Upper lobe of left lung (tissue), 6 donors: ENCODE data around the gene EPYC. TPM values are rescaled to one million over a fixed set of nuclear protein-coding genes. Genes with fewer than 3 reads are reported as not detected.

Experiments
- ATAC-seq, 2 donors: fragments of 200-7000 bp; cut with Tn5 transposase; one replicate each; pipeline ENCODE4 v1.9.1; 2022; ENCODE audit warnings: mild to moderate bottlenecking in 2 of 2, moderate library complexity in 2 of 2; ENCODE audit not compliant: low FRiP score in 2 of 2
- DNase-seq, 2 donors: peaks; one replicate each; pipeline ENCODE4 v3.0.0-alpha.2; 2019 to 2020
- H3K27ac ChIP-seq, 4 donors: fragments of 200-600 bp; sonication (generic); one replicate each; pipeline ENCODE4 v1.5.1; 2016 to 2019
- H3K27me3 ChIP-seq, 4 donors: fragments of 200-600 bp; sonication (generic); one replicate each; pipeline ENCODE4 v1.5.1; 2017 to 2019
- H3K36me3 ChIP-seq, 4 donors: fragments of 200-600 bp; sonication (generic); one replicate each; pipeline ENCODE4 v1.5.1; 2016 to 2019
- H3K4me1 ChIP-seq, 4 donors: fragments of 200-600 bp; sonication (generic); one replicate each; pipeline ENCODE4 v1.5.1; 2018 to 2019
- H3K4me3 ChIP-seq, 4 donors: fragments of 200-600 bp; sonication (generic); one replicate each; pipeline ENCODE4 v1.5.1; 2017 to 2019; ENCODE audit warnings: mild to moderate bottlenecking in 2 of 4, moderate library complexity in 1 of 4
- H3K9me3 ChIP-seq, 4 donors: fragments of 200-600 bp; sonication (generic); one replicate each; pipeline ENCODE4 v1.5.1; 2018 to 2019
- EP300 ChIP-seq, 4 donors: sonication (generic); formaldehyde crosslinking; IDR thresholded peaks; one replicate each; pipeline ENCODE4 v1.5.1; 2017; ENCODE audit warnings: antibody characterized with exemption in 4 of 4, control low read depth in 2 of 4
- POLR2A ChIP-seq, 4 donors: fragments of 450-650 bp; IDR thresholded peaks; one replicate each; pipeline ENCODE4 v1.5.1; 2016 to 2017; ENCODE audit warnings: antibody characterized with exemption in 4 of 4, mild to moderate bottlenecking in 2 of 4
- POLR2AphosphoS5 ChIP-seq, 2 donors: sonication (generic); formaldehyde crosslinking; IDR thresholded peaks; one replicate each; pipeline ENCODE4 v1.5.1; 2017; ENCODE audit warnings: antibody characterized with exemption in 2 of 2
- WGBS, 2 donors: methylation state at CpG; one replicate each; pipeline ENCODE4 v1.1.5; 2017 to 2018; 5-methylcytosine and 5-hydroxymethylcytosine counted together
- total RNA-seq, 6 donors: library from RNA; depleted of rRNA in 4 of 6; stranded (reverse); fragments of >200 nt in 4 of 6; gene quantifications; one replicate each; pipeline versions ENCODE4 v1.1.0 to v1.2.1, GENCODE V29; 2016 to 2021
- TF ChIP-seq, protein P1 (sequence below), 6 experiments: fragments of 450-650 bp in 4 of 6; fragments of 200-600 bp in 2 of 6; sonication (generic) in 2 of 6; IDR thresholded peaks; one replicate each; pipeline ENCODE4 v1.5.1; 2016 to 2019; ENCODE audit warnings: antibody characterized with exemption in 6 of 6
- donor health status: DM: no; HTN: no; CAD: no; lungs with moderate emphysema.
- donor health status: DM: no; HTN: yes; CAD: no; lungs with severe emphysema.

EPYC gene
- total RNA-seq, 6 donors from 2014 or later = not detected

DNA sequence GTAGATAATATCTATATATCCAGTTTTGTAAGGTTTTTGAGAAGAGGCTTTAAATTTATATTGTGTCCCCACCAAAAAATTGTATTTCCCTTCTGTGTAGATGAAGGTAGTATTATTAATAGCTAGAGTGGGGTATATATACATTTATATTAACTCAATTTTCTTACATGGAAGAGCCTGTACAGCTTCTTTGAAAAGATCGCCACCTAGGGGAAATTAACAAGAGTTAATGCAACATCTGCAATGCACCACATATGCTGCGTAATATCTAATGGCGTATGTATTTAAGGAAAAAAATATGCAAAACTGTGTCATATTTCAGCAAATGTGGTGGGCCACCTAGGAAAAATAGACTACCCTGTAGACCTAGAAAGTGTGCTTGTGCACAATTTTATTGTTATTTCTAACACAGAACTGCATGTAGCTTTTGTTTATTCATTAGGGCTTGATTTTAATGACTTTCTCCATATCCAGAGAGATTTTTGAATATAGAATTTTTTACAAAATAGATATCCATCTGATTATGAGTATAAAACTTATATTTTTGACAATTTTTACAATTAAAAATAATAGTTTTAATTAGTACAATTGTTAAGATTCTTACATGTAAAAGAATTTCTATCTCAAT lies 63.8 kb downstream of the EPYC start:
- DNase-seq = no peak
- peak in 1 of 2 donors; percentile 32 for ATAC-seq
- TF ChIP-seq POLR2A (IDR thresholded peaks at IDR 0.05) = no peak
- TF ChIP-seq, protein P1, sequence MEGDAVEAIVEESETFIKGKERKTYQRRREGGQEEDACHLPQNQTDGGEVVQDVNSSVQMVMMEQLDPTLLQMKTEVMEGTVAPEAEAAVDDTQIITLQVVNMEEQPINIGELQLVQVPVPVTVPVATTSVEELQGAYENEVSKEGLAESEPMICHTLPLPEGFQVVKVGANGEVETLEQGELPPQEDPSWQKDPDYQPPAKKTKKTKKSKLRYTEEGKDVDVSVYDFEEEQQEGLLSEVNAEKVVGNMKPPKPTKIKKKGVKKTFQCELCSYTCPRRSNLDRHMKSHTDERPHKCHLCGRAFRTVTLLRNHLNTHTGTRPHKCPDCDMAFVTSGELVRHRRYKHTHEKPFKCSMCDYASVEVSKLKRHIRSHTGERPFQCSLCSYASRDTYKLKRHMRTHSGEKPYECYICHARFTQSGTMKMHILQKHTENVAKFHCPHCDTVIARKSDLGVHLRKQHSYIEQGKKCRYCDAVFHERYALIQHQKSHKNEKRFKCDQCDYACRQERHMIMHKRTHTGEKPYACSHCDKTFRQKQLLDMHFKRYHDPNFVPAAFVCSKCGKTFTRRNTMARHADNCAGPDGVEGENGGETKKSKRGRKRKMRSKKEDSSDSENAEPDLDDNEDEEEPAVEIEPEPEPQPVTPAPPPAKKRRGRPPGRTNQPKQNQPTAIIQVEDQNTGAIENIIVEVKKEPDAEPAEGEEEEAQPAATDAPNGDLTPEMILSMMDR (IDR thresholded peaks at IDR 0.05) = peak in 4 of 6 experiments; percentile 24 to 35 (median 28)
- H3K4me1 ChIP-seq = no peaks in the 10 kb centered on the region
- WGBS, 2 donors = 48 to 76% methylated on average over 3 of the region's 3 CpGs
- no peaks in the 10 kb centered on the region for H3K27me3 ChIP-seq
- H3K9me3 ChIP-seq = no peaks in the 10 kb centered on the region
- H3K27ac ChIP-seq = no peak overlapping the region
- no peak overlapping the region for H3K4me3 ChIP-seq
- no peaks in the 10 kb centered on the region for H3K36me3 ChIP-seq

DNA sequence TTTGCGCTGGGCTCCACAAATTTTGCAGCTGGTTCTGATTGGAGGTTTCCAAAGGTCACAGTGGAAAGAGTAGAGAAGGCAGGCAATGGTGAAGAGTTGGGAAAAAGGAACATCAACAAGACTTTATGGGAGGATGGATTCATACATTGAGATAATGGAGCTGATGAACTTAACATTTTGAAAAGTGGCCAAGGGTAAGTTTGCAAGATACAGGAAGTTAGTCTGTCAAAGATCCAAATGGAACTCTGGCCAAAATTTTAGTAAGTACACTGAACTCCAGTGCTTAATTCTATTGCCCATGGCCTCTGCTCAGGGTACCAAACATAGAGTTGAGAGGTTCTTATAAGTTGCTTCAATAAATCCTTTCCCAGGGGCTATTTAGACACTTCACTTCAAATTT lies 65.4 kb downstream of the EPYC start:
- 94 to 96% methylated on average over 1 of the region's 1 CpG for WGBS, 2 donors
- no peak for DNase-seq

DNA sequence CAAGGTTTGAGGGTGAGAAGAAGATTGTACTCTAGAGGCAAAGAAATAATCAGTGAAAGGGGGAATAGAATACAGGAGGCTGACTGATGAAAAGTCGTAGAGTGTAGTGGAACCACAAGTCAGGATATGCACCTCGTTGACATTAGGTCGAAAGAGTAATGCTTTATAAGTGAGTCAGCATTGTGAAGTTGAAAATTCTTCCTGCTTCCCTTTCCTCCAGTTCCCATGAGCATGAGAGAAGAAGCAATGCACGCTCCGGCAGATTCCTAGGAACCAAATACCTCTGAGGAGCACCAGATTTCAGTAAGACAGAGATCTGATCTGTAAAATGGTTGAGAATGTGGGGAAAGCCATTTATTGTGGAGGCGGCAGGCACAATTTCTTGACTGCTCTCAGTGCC lies 66.3 kb downstream of the EPYC start:
- Histone ChIP-seq H3K4me1 (no peaks in the 10 kb centered on the region), H3K9me3 (no peaks in the 10 kb centered on the region), H3K27ac (no peak overlapping the region), H3K4me3 (no peak overlapping the region), H3K36me3 (no peaks in the 10 kb centered on the region), H3K27me3 (no peaks in the 10 kb centered on the region)
- ATAC-seq = no peak
- TF ChIP-seq, protein P1 (IDR thresholded peaks at IDR 0.05) = no peak
- no peak for TF ChIP-seq EP300 (IDR thresholded peaks at IDR 0.05)
- no peak for TF ChIP-seq POLR2A (IDR thresholded peaks at IDR 0.05)
- no peak for TF ChIP-seq POLR2AphosphoS5 (IDR thresholded peaks at IDR 0.05)
- DNase-seq = no peak
- WGBS, 2 donors = 48 to 54% methylated on average over 6 of the region's 6 CpGs

More for the DNA sequence above, 65.4 kb downstream of the EPYC start:
- H3K36me3 ChIP-seq = no peaks in the 10 kb centered on the region
- H3K4me3 ChIP-seq = no peak overlapping the region
- H3K4me1 ChIP-seq = no peaks in the 10 kb centered on the region
- H3K27ac ChIP-seq = no peak overlapping the region
- H3K27me3 ChIP-seq = no peaks in the 10 kb centered on the region
- H3K9me3 ChIP-seq = no peaks in the 10 kb centered on the region
- ATAC-seq = no peak
- TF ChIP-seq EP300 (IDR thresholded peaks at IDR 0.05) = no peak
- TF ChIP-seq POLR2AphosphoS5 (IDR thresholded peaks at IDR 0.05) = no peak
- no peak for TF ChIP-seq POLR2A (IDR thresholded peaks at IDR 0.05)
- TF ChIP-seq, protein P1 (IDR thresholded peaks at IDR 0.05) = no peak

DNA sequence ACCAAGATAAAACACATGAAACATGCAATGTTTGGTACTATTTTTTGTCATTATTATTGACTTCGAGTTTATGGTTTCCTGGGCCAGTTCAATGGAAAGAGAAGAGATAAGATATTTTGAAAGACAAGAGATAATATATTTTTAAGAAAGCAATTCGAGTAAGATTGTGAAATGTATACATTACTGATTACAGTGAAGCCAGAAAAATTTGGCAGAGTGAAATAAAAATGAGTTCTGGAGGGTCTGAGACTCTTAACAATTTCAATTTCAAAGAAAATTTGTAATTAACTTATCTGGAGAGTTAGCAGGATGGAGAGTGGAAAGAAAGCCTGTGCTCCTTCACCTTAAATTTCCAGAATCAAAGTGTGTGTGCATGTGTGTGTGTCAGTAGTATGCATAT lies 67.1 kb downstream of the EPYC start:
- DNase-seq = no peak

More for the DNA sequence above, 67.1 kb downstream of the EPYC start:
- Histone ChIP-seq H3K27ac (no peak overlapping the region), H3K36me3 (no peaks in the 10 kb centered on the region), H3K27me3 (no peaks in the 10 kb centered on the region), H3K9me3 (no peaks in the 10 kb centered on the region), H3K4me1 (no peaks in the 10 kb centered on the region), H3K4me3 (no peak overlapping the region)
- no peak for ATAC-seq
- 55 to 60% methylated on average over 2 of the region's 2 CpGs for WGBS, 2 donors
- TF ChIP-seq POLR2AphosphoS5 (IDR thresholded peaks at IDR 0.05) (no peak), POLR2A (IDR thresholded peaks at IDR 0.05) (no peak), EP300 (IDR thresholded peaks at IDR 0.05) (no peak)
- TF ChIP-seq, protein P1 (IDR thresholded peaks at IDR 0.05) = no peak
